ENCODE results near the gene HOXD3.

HOXD3 gene

DNA sequence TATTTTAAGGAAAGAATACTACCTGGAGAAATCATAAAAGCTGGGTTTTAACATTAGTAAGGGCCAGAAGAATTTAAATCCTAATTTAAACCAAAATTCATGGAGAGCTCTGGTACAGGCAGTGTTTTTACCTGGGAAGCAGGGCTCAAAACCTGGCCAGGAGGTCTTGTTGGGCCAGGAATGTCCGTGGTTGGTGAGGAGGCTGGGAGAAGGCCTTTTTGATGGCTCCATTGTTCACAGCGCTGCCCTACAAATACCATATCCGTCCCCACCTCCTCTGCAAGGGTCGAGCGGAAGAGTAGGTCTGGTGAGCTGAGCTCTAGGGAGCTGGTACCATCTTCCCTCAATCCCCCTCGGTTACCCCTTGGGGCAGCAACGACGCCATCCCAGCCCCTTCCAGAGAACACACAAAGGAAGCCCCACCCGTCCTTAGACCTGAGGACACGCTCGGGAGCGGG, 20.5 kb downstream of the HOXD3 start:
- no peak for DNase-seq (ENCODE audit: low read depth)

DNA sequence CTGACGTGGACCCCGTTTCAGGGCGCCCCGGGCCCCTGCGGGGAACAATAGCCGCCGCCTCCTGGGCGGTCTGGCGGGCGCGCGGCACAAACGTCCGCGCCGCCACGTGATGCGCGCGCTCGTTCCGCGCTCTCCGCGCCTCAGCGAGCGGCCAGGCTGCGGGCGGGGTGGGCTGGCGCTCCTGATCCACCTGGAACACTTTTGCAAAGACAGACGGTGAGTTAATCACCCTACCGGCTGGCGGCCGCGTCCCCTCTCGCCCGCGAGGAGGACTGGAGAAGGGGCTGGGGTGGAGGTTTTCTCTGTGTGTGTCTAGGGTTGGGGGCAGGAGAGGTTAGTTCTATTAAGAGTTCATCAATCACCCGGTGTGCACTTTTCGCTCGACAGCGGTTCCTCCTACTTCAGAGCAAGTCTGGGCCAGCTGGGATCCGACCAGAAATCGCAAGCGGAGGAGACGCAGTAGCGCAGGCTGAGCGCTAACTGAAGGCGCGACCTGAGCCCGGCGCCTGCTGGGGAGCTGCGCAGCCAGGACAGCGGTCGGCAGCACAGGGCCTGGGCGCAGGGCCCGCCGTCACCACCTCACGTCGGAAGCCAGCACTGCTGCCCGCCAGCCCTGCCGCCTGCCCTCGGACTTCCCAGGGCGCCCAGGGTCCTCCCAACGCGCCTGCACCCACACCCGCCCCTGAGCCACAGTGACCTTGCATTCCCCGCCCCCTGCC, 21.1 kb downstream of the HOXD3 start:
- no peak for DNase-seq (ENCODE audit: low read depth)

DNA sequence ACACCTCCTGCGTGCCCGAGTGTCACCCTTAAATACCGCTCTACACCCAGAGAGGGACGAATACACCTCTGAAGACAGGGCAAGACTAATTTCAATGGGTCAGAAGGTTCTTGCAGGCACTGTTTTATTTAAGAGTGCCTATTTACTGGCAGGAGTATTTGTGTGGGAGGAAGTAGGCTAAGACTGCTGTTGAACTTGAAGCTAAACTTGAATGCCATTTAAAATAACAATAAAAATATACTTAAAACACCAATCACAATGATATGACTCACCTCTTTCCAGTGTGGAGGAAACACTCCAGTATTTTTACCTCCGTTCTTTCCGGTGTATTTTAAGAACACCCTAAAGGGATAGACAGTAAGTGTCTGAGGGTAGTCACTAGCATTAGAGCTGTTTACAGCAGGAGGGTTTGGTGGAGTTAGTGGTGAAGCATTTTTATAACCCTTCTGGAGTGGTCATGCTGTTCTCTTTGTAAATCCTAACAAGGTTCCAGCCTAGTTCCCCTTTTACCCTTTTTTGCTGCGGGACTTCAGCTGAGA, 21.7 kb downstream of the HOXD3 start:
- DNase-seq (ENCODE audit: low read depth) = no peak

DNA sequence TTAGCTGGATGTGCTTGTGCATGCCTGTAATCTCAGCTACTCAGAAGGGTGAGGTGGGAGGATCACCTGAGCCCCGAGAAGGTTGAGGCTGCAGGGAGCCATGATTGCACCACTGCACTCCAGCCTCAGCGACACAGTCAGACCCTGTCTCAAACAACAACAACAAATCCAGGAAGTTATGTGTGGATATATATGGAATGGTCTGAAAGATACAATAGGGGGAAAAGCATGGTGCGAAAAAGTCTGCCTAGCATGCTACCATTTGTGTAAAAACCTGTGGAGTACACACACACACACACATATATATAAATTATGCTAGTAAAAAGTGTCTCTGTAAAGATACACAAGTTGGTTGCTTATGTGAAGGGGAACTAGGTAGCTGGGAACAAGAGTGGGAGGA, 24.4 kb downstream of the HOXD3 start:
- DNase-seq (ENCODE audit: low read depth) = no peak

DNA sequence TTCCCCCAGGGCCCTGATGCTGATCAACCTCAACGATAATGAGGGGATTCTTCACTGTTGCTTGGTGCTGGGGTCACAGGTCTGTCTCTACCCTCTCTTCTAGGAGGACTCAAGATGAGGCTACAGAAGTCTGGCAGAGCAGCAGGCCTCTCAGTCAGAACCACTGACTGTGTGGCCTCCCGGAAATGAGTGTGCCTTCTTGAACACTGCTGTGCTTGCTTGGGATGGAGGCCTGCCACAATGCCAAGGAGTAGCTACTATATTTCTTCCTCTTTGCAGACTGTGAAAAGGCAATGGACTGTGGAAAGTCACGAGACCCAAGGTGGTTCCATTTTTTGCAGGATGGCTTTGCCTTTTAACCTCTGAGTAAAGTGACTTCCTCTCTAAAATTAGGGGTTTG, 25.6 kb downstream of the HOXD3 start:
- DNase-seq (ENCODE audit: low read depth) = no peak

DNA sequence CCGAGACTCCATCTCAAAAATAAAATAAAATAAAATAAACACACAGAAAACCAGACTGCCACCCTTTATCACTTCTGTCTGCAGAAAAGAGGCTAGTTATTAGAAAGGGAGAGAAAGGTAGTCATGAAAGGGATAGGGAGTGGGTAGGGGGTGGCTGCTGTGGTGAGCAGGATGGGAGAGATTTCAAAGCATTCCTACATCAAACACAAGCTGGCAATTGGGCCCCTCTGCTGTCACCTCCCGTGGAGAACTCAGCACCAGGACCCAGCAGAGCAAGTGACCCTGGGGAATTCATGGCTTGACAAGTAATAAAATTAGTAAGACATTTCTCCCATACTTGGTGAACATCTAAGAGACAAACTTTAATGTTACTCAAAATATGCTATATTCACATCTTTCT, 27.6 kb downstream of the HOXD3 start:
- no peak for DNase-seq (ENCODE audit: low read depth)

DNA sequence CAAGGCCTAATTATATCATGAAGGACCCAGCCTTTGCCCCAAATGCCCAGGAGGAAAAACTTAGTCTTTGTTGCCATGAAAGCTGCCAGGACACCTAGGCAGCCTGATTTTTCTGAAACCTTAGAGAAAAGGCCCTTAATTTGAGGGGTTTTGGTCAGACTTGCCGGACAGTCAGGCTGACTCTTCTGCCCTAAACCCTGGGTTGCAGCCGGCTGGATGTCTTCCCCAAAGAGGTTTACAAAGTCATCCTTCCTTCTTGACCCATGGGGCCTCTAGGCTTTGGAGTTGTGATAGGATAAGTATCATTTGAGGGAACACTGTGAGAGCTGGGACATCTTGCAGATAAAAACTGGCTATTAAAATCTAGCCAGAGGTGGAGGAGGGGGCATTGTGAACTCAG, 28.9 kb downstream of the HOXD3 start:
- DNase-seq (ENCODE audit: low read depth) = no peak

DNA sequence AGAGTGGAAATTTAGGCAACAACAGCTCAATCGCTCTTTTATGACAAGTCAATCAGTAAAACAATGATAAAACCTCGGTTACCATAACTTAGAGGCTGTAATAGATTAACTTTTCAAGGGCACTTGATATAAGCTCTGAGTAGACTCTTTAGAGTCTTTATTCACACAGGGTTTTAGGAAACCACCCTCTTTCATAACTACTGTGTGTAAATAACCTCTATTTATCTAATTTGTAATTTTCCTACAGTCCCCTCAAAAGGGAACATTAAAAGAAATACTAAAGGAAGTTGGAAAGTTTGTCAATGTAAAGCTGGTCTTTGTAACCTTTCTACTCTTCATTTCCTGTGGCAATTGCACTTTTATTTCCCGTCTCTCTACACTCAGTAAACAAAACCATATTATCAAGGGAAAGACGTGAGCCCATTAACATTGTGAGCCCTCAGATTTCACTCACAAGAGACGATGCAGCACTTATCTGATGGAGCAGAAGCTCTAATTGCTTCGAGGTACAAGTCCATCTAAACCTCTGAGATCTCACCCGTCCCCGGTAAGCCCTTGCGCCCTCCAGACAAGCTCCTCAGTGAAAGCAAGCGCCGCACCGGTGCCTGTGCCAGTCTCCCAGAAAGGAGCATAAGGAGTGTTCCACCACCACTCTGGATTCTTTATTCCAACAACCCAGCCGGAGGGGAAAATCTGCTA, 30.2 kb downstream of the HOXD3 start:
- no peak for DNase-seq (ENCODE audit: low read depth)

DNA sequence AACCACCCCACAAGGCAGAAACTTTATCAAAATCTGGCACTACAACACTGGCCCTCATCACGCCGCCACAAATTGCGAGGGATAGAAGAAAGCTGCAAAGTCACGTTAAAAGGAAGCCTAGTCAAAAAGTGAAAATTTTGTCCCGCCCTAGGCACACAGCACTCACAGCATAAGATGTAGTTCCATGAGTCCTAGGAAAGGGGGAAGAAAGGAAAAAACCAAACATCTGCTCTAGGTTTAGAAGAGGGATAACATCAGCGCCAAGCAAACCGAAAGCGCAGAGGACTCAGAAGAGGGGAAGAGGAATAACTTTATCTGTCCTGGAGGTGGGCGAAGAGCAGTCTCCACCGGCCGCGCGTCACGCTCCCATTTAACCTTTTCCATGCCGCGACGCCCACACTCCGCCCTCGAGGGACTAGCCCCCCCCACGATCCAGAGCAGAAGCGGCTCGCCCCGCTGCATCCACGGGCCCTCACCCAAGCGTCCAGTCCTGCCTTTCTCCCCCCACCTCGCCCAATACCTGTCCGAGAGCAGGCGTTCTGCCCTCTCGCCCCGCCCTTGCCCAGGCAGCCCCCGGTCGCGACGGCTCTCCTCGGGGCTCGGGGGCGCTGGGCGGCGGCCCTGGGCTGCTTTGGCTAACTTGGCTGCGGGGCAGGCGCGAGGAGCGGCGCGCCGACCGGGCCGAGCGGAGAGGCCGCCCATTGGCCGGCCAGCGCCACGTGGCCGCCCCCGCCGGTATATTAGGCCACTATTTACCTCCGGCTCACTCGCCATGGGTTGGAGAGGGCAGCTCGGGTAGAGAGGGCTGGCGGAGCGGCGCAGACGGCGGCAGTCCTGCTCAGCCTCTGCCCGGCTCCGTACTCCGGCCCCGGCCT, 31.0 kb downstream of the HOXD3 start, which contains the start of gene HOXD1:
HOXD1 (plus strand) TSS at position 770 of the 875 bp plus-strand sequence. CDS start 134 bp downstream, outside the sequence.
- DNase-seq (ENCODE audit: low read depth) = no peak

DNA sequence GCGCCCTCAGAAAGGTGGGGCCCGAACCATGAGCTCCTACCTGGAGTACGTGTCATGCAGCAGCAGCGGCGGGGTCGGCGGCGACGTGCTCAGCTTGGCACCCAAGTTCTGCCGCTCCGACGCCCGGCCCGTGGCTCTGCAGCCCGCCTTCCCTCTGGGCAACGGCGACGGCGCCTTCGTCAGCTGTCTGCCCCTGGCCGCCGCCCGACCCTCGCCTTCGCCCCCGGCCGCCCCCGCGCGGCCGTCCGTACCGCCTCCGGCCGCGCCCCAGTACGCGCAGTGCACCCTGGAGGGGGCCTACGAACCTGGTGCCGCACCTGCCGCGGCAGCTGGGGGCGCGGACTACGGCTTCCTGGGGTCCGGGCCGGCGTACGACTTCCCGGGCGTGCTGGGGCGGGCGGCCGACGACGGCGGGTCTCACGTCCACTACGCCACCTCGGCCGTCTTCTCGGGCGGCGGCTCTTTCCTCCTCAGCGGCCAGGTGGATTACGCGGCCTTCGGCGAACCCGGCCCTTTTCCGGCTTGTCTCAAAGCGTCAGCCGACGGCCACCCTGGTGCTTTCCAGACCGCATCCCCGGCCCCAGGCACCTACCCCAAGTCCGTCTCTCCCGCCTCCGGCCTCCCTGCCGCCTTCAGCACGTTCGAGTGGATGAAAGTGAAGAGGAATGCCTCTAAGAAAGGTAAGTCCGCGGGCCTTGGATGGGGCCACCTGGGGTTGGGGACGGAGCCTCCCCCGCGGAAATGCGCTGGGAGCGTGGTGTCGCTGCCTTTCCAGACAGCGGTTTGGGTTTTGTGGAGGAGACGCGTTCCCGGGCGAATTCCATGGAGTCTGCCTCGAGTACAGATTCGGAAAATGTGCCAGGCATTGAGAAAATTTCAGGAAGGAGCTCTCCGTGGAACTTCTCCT, 31.9 kb downstream of the HOXD3 start:
- no peak for DNase-seq (ENCODE audit: low read depth)

DNA sequence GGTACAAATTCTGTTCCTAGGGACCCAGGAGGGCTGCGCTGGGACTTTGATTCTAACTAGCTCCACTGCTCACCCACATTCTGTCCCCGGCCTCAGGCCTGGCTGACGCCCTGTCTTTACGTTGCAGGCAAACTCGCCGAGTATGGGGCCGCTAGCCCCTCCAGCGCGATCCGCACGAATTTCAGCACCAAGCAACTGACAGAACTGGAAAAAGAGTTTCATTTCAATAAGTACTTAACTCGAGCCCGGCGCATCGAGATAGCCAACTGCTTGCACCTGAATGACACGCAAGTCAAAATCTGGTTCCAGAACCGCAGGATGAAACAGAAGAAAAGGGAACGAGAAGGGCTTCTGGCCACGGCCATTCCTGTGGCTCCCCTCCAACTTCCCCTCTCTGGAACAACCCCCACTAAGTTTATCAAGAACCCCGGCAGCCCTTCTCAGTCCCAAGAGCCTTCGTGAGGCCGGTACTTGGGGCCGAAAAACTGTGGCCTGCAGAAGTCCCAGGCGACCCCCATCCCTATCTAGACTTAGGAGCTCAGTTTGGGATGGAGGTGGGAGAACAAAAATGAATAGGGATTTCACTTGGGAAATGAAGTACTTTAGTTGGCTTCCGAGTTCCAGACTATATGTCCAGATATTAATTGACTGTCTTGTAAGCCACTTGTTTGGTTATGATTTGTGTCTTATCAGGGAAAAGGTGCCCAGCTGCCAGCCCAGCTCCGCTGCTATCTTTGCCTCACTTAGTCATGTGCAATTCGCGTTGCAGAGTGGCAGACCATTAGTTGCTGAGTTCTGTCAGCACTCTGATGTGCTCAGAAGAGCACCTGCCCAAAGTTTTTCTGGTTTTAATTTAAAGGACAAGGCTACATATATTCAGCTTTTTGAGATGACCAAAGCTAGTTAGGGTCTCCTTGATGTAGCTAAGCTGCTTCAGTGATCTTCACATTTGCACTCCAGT, 32.9 kb downstream of the HOXD3 start:
- no peak for DNase-seq (ENCODE audit: low read depth)

DNA sequence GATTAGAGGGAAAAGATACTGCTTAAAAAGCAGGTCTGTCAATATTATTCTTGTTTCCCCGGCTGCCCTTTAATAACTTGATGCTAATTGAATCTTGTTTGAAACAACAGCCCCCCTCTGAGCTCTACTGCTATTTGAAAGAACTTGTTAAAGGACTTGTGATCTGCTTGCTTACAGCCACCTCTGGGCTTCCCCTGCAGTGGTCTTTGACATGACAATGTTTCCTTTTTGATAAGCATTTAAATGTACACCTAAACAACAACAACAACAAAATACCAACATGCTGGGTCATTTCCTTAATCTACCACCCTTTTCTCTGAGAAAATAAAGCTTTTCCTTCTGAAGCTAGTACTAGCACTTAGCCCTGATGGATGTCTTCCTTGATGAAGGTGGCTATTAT, 35.2 kb downstream of the HOXD3 start:
- no peak for DNase-seq (ENCODE audit: low read depth)

DNA sequence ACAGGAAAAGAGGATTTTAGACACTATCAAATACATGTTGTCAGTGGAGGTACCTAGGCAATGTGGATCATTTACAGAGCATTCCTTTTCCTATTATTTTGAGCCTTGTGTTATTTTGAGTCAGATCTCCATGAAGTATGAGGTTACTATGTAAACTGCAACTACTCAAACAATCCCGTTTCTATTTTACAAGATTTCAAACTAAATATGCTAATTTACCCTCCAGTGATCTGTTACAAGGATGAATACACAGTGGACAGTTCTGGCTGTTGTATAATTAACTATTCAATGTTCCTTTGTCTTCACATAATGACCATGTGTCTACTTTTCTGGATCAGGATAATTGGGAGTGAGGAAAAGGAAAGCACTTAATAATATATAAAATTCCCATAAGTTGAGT, 35.9 kb downstream of the HOXD3 start:
- no peak for DNase-seq (ENCODE audit: low read depth)

DNA sequence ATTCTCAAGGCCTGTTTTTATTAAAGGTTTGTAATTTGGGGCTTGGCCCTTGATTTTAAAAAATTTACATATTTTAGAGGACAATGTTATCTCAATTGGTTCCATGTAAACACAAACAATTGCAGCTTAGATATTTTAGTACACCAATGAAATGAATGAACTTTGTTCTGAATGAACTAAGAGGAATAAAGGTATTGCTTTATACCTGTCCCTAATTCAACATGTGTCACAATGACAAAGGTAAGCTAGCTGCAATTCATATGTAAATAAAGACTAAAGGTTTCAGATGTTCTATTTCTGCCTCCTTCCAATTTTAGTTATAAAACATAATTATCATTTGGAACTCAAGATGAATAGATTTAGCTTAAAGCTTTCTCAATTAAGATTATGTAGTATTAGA, 42.8 kb downstream of the HOXD3 start:
- DNase-seq (ENCODE audit: low read depth) = no peak

DNA sequence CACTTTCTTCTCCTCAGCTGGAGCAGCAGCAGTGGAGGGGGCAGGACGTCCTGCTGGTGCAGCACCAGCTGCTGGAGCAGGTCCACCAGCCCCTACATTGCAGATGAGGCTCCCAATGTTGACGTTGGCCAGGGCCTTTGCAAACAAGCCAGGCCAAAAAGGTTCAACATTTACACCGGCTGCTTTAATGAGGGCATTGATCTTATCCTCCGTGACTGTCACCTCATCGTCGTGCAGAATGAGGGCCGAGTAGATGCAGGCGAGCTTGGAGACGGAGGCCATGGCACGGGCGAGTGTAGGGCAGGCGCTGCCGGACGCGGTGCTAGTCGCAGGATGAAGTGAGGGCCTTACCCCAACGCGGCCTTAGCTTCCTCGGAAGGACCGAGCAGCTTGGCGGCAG, 43.9 kb downstream of the HOXD3 start:
- DNase-seq (ENCODE audit: low read depth) = no peak

DNA sequence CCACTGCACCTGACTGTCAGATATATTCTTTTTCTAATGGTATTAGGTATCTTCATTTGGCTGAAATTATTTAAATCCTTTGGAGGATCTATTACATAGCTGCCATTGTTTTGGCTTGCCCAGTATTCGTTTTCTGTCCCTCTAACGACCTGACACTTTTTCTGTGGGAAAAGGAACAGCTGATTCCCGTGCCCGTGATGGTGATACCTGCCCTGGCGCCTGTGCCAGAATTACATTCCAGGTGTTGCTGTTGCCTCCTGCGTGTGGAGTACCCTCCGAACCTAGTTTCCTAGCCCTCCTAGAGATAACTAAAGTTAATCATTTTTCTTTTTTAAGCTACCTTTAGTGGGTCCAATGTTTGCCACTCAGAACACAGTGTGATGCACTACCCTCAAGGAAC, 45.4 kb downstream of the HOXD3 start:
- DNase-seq (ENCODE audit: low read depth) = no peak

DNA sequence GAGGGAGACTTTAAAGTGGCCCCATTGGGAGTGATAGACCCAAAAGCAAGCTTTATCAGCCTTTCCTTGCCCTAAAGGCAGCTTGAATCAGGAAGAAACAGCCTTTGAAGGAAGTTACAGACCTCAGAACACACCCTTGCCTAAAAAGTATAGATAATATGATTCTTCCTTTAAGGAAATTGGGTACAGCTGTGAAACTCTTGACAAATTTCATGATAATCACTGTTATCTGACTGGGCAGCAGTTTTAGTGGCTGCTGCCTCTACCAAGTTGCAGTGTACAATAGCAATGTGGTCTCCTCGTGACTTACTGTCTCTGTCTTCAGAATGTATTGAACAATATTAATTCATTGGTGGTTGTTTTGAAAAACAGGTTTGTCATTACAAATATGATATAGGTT, 48.0 kb downstream of the HOXD3 start:
- DNase-seq (ENCODE audit: low read depth) = no peak

DNA sequence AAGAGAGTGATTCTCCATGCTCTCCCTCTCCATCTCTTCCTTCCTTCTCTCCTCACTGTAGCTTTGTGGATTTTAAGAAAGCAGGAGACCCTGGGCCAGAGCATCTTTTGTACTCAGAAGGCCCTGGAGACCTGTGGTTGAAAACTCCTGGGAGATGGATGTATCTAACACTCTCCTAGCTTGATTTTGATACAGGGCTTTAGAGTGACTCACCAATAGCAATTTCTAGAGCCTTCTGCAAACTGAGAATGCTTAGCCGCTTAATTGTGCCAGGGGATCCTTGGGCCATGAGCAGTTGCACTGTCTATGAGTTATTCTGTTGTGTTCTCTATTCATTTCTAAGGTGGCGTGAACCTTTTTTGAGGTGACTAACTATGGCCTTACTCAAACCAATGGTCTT, 49.0 kb downstream of the HOXD3 start:
- no peak for DNase-seq (ENCODE audit: low read depth)

DNA sequence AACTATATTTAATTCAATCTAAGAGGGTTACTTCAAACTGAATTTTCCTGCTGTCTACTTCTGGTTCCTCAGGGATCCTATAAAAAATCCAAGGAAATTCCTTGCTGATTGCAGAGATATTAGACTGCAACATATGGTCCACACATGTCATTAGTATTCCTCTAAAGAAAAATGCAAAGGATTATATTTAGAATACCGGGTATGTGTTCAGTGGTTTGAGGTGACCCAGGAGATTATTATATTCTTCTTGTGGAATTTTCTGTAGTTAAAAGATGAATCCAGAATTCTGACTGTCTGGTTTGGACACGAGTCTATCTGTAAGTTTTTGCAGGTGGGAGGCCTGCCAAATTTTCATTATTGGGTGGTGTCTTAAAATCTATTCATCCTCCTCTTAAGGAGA, 49.6 kb downstream of the HOXD3 start:
- DNase-seq (ENCODE audit: low read depth) = no peak

DNA sequence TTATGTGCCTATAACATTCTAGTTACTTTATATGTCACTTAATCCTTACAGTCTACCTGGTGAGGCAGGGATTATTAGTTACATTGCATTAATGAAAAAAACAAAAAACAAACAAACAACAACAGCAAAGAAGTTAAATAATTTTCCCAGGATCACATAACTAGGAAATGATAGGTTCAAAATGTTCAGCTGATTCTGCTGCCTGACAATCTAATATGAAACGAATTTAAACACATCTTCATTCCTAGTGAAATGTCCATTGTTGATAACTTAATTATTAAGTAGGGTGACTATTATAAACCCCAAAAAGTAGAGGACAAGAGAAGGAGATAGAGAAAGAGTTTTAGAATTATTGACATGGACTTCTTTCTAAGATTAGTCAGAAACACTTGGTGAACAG, 54.0 kb downstream of the HOXD3 start:
- no peak for DNase-seq (ENCODE audit: low read depth)
